GM12874 (cell line): ENCODE results near the gene KRTAP5-8.

Source experiments
- TF ChIP-seq, protein P1 (sequence below): IDR thresholded peaks from 2 replicates; pipeline ENCODE4 v1.5.1; 2011; ENCODE audit warnings: low read depth, mild to moderate bottlenecking, control low read depth, low read length, moderate library complexity; ENCODE audit not compliant: insufficient read depth

KRTAP5-8 gene

DNA sequence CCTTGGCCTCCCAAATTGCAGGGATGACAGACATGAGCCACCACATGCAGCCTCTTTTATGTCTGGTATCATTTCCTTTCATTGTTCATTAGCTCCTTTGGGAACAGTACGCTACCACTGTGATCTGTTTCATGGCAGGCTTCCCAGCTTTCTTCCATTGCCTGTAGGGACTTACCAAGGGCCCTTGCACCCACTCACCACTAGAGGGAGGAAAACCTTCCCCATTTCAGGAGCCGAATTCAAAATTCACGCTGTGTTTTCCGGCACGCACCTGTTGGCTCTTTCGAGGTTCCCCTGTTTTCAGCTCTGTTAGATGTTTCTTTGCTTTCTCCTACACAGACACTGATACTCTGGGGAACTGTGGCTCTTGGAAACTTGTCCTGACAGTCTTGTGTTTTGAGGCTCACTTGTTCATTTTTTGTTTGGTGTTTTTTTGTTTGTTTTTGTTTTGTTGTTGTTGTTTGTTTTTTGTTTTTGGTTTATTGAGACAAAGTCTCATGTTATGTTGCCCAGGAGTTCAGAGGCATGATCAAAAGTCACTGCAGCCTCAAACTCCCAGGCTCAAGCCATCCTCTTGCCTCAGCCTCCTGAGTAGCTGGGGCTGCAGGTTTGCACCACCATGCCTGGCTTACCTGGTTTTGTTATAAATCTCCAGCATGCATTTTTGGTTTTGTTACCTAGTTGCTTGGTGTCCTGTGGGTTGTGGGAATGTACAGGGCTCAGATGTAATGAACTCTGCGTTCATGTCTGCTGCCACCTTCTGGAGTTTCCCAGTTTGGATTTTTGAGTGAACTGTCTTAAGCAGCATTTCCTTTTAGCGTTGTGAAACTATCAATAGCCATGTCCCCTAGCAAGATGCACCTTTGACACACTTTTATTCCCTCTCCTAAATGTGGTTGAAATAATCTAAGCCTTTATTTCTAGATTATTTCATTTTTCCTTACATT, 42.5 kb downstream of the KRTAP5-8 start:
- TF ChIP-seq, protein P1, sequence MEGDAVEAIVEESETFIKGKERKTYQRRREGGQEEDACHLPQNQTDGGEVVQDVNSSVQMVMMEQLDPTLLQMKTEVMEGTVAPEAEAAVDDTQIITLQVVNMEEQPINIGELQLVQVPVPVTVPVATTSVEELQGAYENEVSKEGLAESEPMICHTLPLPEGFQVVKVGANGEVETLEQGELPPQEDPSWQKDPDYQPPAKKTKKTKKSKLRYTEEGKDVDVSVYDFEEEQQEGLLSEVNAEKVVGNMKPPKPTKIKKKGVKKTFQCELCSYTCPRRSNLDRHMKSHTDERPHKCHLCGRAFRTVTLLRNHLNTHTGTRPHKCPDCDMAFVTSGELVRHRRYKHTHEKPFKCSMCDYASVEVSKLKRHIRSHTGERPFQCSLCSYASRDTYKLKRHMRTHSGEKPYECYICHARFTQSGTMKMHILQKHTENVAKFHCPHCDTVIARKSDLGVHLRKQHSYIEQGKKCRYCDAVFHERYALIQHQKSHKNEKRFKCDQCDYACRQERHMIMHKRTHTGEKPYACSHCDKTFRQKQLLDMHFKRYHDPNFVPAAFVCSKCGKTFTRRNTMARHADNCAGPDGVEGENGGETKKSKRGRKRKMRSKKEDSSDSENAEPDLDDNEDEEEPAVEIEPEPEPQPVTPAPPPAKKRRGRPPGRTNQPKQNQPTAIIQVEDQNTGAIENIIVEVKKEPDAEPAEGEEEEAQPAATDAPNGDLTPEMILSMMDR = peak; percentile 89

DNA sequence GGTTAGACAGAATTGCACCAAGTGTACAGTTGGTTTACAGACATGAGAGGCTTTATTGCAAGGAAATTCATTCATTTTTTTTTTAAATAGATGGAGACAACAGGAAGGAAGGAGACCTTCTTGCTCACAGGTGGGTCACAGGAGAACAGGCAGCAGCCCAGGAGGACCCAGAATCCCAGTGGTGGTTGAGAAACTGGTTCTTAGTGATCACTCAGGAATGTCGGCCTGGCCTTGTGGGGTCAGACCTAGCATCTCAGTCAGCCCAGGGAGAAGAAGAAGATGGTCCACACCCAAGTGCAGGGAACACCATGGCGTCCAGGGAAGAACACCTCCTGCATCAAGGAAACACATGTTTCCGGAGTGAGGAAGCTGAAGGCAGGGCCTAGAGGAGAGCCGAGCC, 44.0 kb downstream of the KRTAP5-8 start:
- TF ChIP-seq, protein P1 = no peak

DNA sequence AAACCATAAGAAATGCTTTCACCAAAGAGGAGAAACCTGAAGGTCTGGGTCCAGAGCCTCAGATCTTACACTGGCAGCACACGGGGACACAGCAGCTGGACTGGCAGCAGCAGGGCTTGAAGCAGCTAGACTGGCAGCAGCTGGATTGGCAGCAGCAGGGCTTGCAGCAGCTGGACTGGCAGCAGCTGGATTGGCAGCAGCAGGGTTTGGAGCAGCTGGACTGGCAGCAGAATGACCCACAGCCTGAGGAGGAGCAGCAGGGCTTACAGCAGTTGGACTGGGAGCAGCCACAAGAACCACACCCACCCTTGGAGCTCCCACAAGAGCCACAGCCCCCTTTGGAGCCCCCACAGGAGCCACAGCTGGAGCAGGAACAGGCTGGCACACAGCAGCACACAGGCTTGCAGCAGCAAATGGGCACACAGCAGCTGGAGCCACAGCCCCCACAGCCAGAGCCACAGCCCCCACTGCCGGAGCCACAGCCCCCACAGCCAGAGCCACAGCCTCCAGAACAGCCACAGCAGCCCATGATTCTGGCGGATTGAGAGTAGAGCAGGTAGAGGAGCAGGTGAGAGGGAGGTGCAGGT, 44.6 kb downstream of the KRTAP5-8 start, which contains the start of gene KRTAP5-11:
KRTAP5-11 (minus strand) TSS at position 567 of the 587 bp plus-strand sequence; CDS start at position 529, 38 bp downstream.
- TF ChIP-seq, protein P1 = no peak
